Smooth muscle cell (in vitro differentiated cells): ENCODE measurements around the gene HPX. TPM values are rescaled to one million over a fixed set of nuclear protein-coding genes. Genes with fewer than 3 reads are reported as not detected.

Source experiments
- DNase-seq: peaks from one replicate; lab custom pipeline; 2025; ENCODE audit not compliant: unreplicated experiment; lab: John Stamatoyannopoulos, UW
- H2AFZ ChIP-seq: fragments of 200-600 bp; sonication (generic); 2 replicates; pipeline ENCODE4 v1.6.0; 2016; ENCODE audit warnings: antibody characterized with exemption, low read depth, mild to moderate bottlenecking
- H3F3A ChIP-seq: fragments of 200-600 bp; sonication (generic); 2 replicates; pipeline ENCODE4 v1.6.0; 2017; ENCODE audit warnings: antibody characterized with exemption, low read depth
- H3K27ac ChIP-seq: fragments of 200-600 bp; sonication (generic); 2 replicates; pipeline ENCODE4 v1.5.1; 2016; ENCODE audit warnings: low read depth, mild to moderate bottlenecking
- H3K27me3 ChIP-seq: fragments of 200-600 bp; sonication (generic); 2 replicates; pipeline ENCODE4 v1.6.1; 2016; ENCODE audit warnings: low read depth, mild to moderate bottlenecking
- H3K36me3 ChIP-seq: fragments of 200-600 bp; sonication (generic); 2 replicates; pipeline ENCODE4 v1.5.1; 2016; ENCODE audit warnings: low read depth
- H3K4me1 ChIP-seq: fragments of 200-600 bp; sonication (generic); 2 replicates; pipeline ENCODE4 v1.5.1; 2016; ENCODE audit warnings: low read depth
- H3K4me2 ChIP-seq: fragments of 200-600 bp; sonication (generic); 2 replicates; pipeline ENCODE4 v1.6.0; 2016; ENCODE audit warnings: mild to moderate bottlenecking
- H3K4me3 ChIP-seq: fragments of 200-600 bp; sonication (generic); 2 replicates; pipeline ENCODE4 v1.5.1; 2016; ENCODE audit warnings: mild to moderate bottlenecking
- H3K79me2 ChIP-seq: fragments of 200-600 bp; sonication (generic); 2 replicates; pipeline ENCODE4 v1.6.0; 2016; ENCODE audit warnings: low read depth, mild to moderate bottlenecking
- H3K9ac ChIP-seq: fragments of 200-600 bp; sonication (generic); 2 replicates; pipeline ENCODE4 v1.6.0; 2016; ENCODE audit warnings: low read depth
- H3K9me3 ChIP-seq: fragments of 200-600 bp; sonication (generic); replicated peaks from 2 replicates; pipeline ENCODE4 v1.5.1; 2016; ENCODE audit warnings: low read depth
- H4K20me1 ChIP-seq: fragments of 200-600 bp; sonication (generic); 2 replicates; pipeline ENCODE4 v1.6.0; 2016; ENCODE audit warnings: low read depth
- CTCF ChIP-seq: fragments of 200-600 bp; sonication (generic); IDR thresholded peaks from 2 replicates; pipeline ENCODE4 v1.5.1; 2017; ENCODE audit warnings: borderline replicate concordance, mild to moderate bottlenecking, antibody characterized with exemption; ENCODE audit not compliant: insufficient read depth, poor library complexity, severe bottlenecking
- WGBS: methylation state at CpG from one replicate; pipeline ENCODE4 v1.1.7; 2016; ENCODE audit warnings: low lambda C conversion rate; 5-methylcytosine and 5-hydroxymethylcytosine counted together
- polyA plus RNA-seq: library from polyadenylated mRNA; unstranded; fragments of >200 nt; fragmentation: Nextera tagmentation; extraction: Ambion mirVana; gene quantifications from 2 replicates; pipeline ENCODE4 v1.2.1, GENCODE V29; 2016
- total RNA-seq: library from RNA; depleted of rRNA; stranded (reverse); fragments of >200 nt; gene quantifications from 2 replicates; pipeline ENCODE4 v1.2.3, GENCODE V29; 2014

Gene HPX
- total and polyA plus RNA-seq, 2 experiments from 2014 or later, result 1.1 to 3.5 TPM

GRCh38 chr11:6482441-6482840 lies 41.7 kb upstream of the HPX start:
- Histone ChIP-seq H3K27ac (peak overlapping the region; percentile 96), H3K9me3 (no peaks in the 10 kb centered on the region), H3K9ac (peak overlapping the region; percentile 93), H3K27me3 (no peaks in the 10 kb centered on the region), H3K36me3 (peaks cover 12% of the 10 kb centered on the region), H3K4me2 (peak overlapping the region; percentile 93), H3K4me1 (peaks cover 16% of the 10 kb centered on the region), H2AFZ (no peak overlapping the region), H3K79me2 (peaks cover 50% of the 10 kb centered on the region), H4K20me1 (no peaks in the 10 kb centered on the region), H3F3A (peaks cover 14% of the 10 kb centered on the region), H3K4me3 (peak overlapping the region; percentile 76)
- no peak for TF ChIP-seq CTCF
- DNase-seq, result no peak
- 92% methylated on average over 4 of the region's 4 CpGs for WGBS

GRCh38 chr11:6481924-6482275 lies 41.1 kb upstream of the HPX start:
- no peaks in the 10 kb centered on the region for H4K20me1 ChIP-seq
- H3K4me2 ChIP-seq, result peak overlapping the region; percentile 93
- peak overlapping the region; percentile 76 for H3K4me3 ChIP-seq
- peaks cover 6% of the 10 kb centered on the region for H3K36me3 ChIP-seq
- peak overlapping the region; percentile 96 for H3K27ac ChIP-seq
- no peak for TF ChIP-seq CTCF
- WGBS, result 28% methylated on average over 13 of the region's 13 CpGs
- H3K27me3 ChIP-seq, result no peaks in the 10 kb centered on the region
- H3K79me2 ChIP-seq, result peaks cover 50% of the 10 kb centered on the region
- peak overlapping the region; percentile 93 for H3K9ac ChIP-seq
- H3K9me3 ChIP-seq, result no peaks in the 10 kb centered on the region
- peaks cover 16% of the 10 kb centered on the region for H3K4me1 ChIP-seq
- no peak for DNase-seq
- H2AFZ ChIP-seq, result no peak overlapping the region
- peaks cover 18% of the 10 kb centered on the region for H3F3A ChIP-seq

- peak; percentile 81 for DNase-seq
- Histone ChIP-seq H3K4me1 (peaks cover 16% of the 10 kb centered on the region), H3K9me3 (no peaks in the 10 kb centered on the region), H3F3A (peaks cover 18% of the 10 kb centered on the region), H4K20me1 (no peaks in the 10 kb centered on the region), H2AFZ (peak within 1 kb of the TSS; percentile 64), H3K9ac (peak within 1 kb of the TSS; percentile 99), H3K79me2 (peaks cover 50% of the 10 kb centered on the region), H3K27me3 (no peaks in the 10 kb centered on the region), H3K36me3 (peaks cover 6% of the 10 kb centered on the region), H3K27ac (peak within 1 kb of the TSS; percentile 96), H3K4me2 (peak within 1 kb of the TSS; percentile 93), H3K4me3 (peak within 1 kb of the TSS; percentile 76)
- 1% methylated on average over 65 of the region's 66 CpGs for WGBS
- no peak for TF ChIP-seq CTCF
Observed at GRCh38 chr11:6481012-6481923, 40.5 kb upstream of the HPX start, which contains the start of the genes ARFIP2 and TIMM10B. Gene ARFIP2 (minus strand): TSS chr11:6481331. CDS start chr11:6480421, 910 bp downstream. Gene TIMM10B (plus strand): TSS chr11:6481501. CDS start chr11:6481517, 16 bp downstream.
